ENCODE measurements around the gene SLC2A10.

DNA sequence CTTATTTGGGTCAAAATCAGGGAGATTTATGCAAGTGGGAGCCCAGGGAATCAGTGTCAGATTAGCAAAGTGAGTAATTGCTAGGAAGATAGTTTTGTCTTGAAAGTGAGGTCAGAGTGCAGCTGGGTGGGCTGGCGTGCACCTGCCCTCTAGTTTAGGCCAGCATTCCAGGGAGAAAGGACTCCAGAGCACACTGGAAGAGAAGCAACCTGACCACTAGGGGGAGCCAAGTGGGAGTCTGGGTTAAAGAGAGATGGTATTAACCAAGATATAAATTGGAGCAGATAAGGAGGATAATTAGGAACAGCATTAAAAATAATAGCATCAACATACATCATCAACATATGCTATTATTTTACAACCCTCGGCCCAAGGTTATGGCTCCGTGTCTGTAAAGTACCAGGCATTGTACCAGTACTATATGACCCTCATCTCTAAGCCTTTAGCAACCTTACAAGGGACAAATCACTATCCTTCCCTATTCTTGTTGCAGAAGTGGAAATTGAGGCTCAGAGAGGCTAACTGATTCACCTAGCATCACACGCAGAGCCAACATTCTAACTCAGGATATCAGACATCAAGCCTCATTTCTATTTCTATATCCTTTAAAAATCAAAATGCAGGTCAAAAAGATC lies 57.8 kb downstream of the SLC2A10 start:
- no peak for TF ChIP-seq EZH2phosphoT487 (IDR thresholded peaks at IDR 0.05; ENCODE audit: low read depth)
- TF ChIP-seq, protein P1, sequence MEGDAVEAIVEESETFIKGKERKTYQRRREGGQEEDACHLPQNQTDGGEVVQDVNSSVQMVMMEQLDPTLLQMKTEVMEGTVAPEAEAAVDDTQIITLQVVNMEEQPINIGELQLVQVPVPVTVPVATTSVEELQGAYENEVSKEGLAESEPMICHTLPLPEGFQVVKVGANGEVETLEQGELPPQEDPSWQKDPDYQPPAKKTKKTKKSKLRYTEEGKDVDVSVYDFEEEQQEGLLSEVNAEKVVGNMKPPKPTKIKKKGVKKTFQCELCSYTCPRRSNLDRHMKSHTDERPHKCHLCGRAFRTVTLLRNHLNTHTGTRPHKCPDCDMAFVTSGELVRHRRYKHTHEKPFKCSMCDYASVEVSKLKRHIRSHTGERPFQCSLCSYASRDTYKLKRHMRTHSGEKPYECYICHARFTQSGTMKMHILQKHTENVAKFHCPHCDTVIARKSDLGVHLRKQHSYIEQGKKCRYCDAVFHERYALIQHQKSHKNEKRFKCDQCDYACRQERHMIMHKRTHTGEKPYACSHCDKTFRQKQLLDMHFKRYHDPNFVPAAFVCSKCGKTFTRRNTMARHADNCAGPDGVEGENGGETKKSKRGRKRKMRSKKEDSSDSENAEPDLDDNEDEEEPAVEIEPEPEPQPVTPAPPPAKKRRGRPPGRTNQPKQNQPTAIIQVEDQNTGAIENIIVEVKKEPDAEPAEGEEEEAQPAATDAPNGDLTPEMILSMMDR (IDR thresholded peaks at IDR 0.05; ENCODE audit: low read depth, low read length), result peak; percentile 95

Data from OCI-LY3 (cell line).